Heart left ventricle (tissue), 11 donors: Measurements from ENCODE around the gene ABCB10. TPM values are rescaled to one million over a fixed set of nuclear protein-coding genes. Genes with fewer than 3 reads are reported as not detected.

Experiments used
- polyA plus RNA-seq, 2 donors: library from polyadenylated mRNA; stranded (reverse); fragments of 200-250 nt; gene quantifications; one replicate each; pipeline ENCODE4 v1.2.3, GENCODE V29; 2013
- total RNA-seq, 9 donors: library from RNA; depleted of rRNA in 2 of 9; stranded (reverse); fragments of >200 nt in 2 of 9; fragmentation: NEBNext Ultra II Directional in 3 of 9; extraction: Animal tissue kit (Norgen Biotek cat#: 25700) in 3 of 9; gene quantifications; one replicate each; pipeline versions ENCODE4 v1.1.0 to v1.2.4, GENCODE V29; 2016 to 2023
- donor health status: ischemic (EF 13 %, LVEDD 7.1; RV severe dilation, severe dysfunction).
- donor health status: healthy with polysubstance abuse.
- donor health status: DM: no; HTN: yes; CAD: no.
- donor health status: DM: no; HTN: no; CAD: no.
- donor health status: ischemic (EF 25% LVEDD 5.7; RV mildly dilated, moderate dysfunction).
- donor health status: healthy.
- donor health status: DM: yes; HTN: yes; CAD: no.
- donor health status: PGD.
- donor health status: nonischemic (EF 23%, LVEDD 6.1; RV moderate dilation, normal function).

ABCB10 gene
- total and polyA plus RNA-seq, 11 donors, result 4.5 to 13.3 (median 10.7) TPM

Other genes with a start within 250 kb of the ABCB10 start
- gene CCSAP, start 215.7 kb downstream of the ABCB10 start, total RNA-seq, result 1 to 10 TPM in 8 of 9 donors, under 1 TPM in 1; 0.94 to 6.2 (median 3.0) TPM
- gene CCSAP, start 215.7 kb downstream of the ABCB10 start, polyA plus RNA-seq, result 1 to 10 TPM; 1.1 to 1.4 TPM
- gene ACTA1, start 124.6 kb downstream of the ABCB10 start, total RNA-seq, result over 10,000 TPM in 4 of 9 donors, 1,000 to 10,000 TPM in 5; 1,926 to 30,941 (median 8,947) TPM
- gene ACTA1, start 124.6 kb downstream of the ABCB10 start, polyA plus RNA-seq, result 1,000 to 10,000 TPM; 3,190 to 8,475 TPM
- 10 to 100 TPM; 23.1 to 37.3 (median 31.0) TPM for gene NUP133, start 50.4 kb downstream of the ABCB10 start, total RNA-seq
- gene NUP133, start 50.4 kb downstream of the ABCB10 start, polyA plus RNA-seq, result 10 to 100 TPM in 1 of 2 donors, 1 to 10 TPM in 1; 8.0 to 16.5 TPM
- 10 to 100 TPM in 6 of 9 donors, 1 to 10 TPM in 3; 7.1 to 15.4 (median 11.1) TPM for gene TAF5L, start 67.4 kb upstream of the ABCB10 start, total RNA-seq
- gene TAF5L, start 67.4 kb upstream of the ABCB10 start, polyA plus RNA-seq, result 10 to 100 TPM in 1 of 2 donors, 1 to 10 TPM in 1; 4.4 to 14.4 TPM
- 1 to 10 TPM; 2.6 to 6.7 (median 5.0) TPM for gene URB2, start 67.5 kb upstream of the ABCB10 start, total RNA-seq
- 1 to 10 TPM; 1.4 to 5.9 TPM for gene URB2, start 67.5 kb upstream of the ABCB10 start, polyA plus RNA-seq